Bronchial epithelial cell (primary cell): ENCODE results near the gene IPP. TPM values are rescaled to one million over a fixed set of nuclear protein-coding genes. Genes with fewer than 3 reads are reported as not detected.
"Not testable (repeated sequence)": the region's sequence is repeated elsewhere in the genome, so short reads cannot be mapped to it uniquely, and the experiment has no call there.

ENCODE experiments used
- DNase-seq: peaks from one replicate; pipeline ENCODE4 v3.0.0-alpha.2; 2010; ENCODE audit warnings: low read depth
- FAIRE-seq: peaks from 2 replicates; lab custom pipeline; 2011; peaks lifted over from hg19 to GRCh38; lab: Jason Lieb, UNC
- H3K27me3 ChIP-seq: 2 replicates; pipeline ENCODE4 v1.5.1; 2011; ENCODE audit warnings: low read length; ENCODE audit not compliant: control insufficient read depth, insufficient read depth
- H3K36me3 ChIP-seq: 2 replicates; pipeline ENCODE4 v1.5.1; 2011; ENCODE audit warnings: low read length; ENCODE audit not compliant: control insufficient read depth, insufficient read depth
- H3K4me3 ChIP-seq: 2 replicates; pipeline ENCODE4 v1.5.1; 2011; ENCODE audit warnings: mild to moderate bottlenecking, low read depth, low read length, control low read depth
- CTCF ChIP-seq: IDR thresholded peaks from 2 replicates; pipeline ENCODE4 v1.5.1; 2011; ENCODE audit warnings: mild to moderate bottlenecking, moderate library complexity, low read length, control low read depth, inconsistent platforms; ENCODE audit not compliant: insufficient read depth, severe bottlenecking
- total RNA-seq: library from RNA; depleted of rRNA; stranded (reverse); fragments of >200 nt; gene quantifications from 2 replicates; pipeline ENCODE4 v1.2.1, GENCODE V29; 2014

The IPP gene
- total RNA-seq, 1 donor from 2014 or later, result 9.7 TPM

- Histone ChIP-seq H3K4me3 (no peak overlapping the region), H3K27me3 (no peaks in the 10 kb centered on the region), H3K36me3 (peaks cover 4% of the 10 kb centered on the region)
- DNase-seq (no peak), FAIRE-seq (no peak)
- TF ChIP-seq CTCF, result no peak
These were observed 32.2 kb downstream of the IPP start for GRCh38 chr1:45718289-45718688.

- H3K4me3 ChIP-seq, FAIRE-seq, H3K27me3 ChIP-seq, DNase-seq, H3K36me3 ChIP-seq: not testable (repeated sequence)
These were observed 33.1 kb downstream of the IPP start for GRCh38 chr1:45717386-45717785.

- TF ChIP-seq CTCF, result no peak
- no peaks in the 10 kb centered on the region for H3K27me3 ChIP-seq
- DNase-seq (no peak), FAIRE-seq (no peak)
- H3K4me3 ChIP-seq, result no peak overlapping the region
- H3K36me3 ChIP-seq, result peaks cover 4% of the 10 kb centered on the region
These were observed 33.8 kb downstream of the IPP start for GRCh38 chr1:45716700-45717099.

- FAIRE-seq (no peak), DNase-seq (no peak)
- Histone ChIP-seq H3K4me3 (no peak overlapping the region), H3K36me3 (peaks cover 4% of the 10 kb centered on the region), H3K27me3 (no peaks in the 10 kb centered on the region)
- no peak for TF ChIP-seq CTCF
These were observed 36.7 kb downstream of the IPP start for GRCh38 chr1:45713711-45714110.

GRCh38 chr1:45704637-45705036, 45.8 kb downstream of the IPP start:
- no peak for TF ChIP-seq CTCF
- Histone ChIP-seq H3K4me3 (no peak overlapping the region), H3K27me3 (no peaks in the 10 kb centered on the region), H3K36me3 (no peaks in the 10 kb centered on the region)
- FAIRE-seq, result no peak
- no peak for DNase-seq

- DNase-seq (no peak), FAIRE-seq (no peak)
- Histone ChIP-seq H3K27me3 (no peaks in the 10 kb centered on the region), H3K4me3 (no peak overlapping the region), H3K36me3 (peaks cover 4% of the 10 kb centered on the region)
- no peak for TF ChIP-seq CTCF
These were observed 55.6 kb downstream of the IPP start for GRCh38 chr1:45694823-45695222.

- H3K36me3 ChIP-seq, H3K4me3 ChIP-seq, DNase-seq, FAIRE-seq, H3K27me3 ChIP-seq: not testable (repeated sequence)
These were observed 56.6 kb downstream of the IPP start for GRCh38 chr1:45693811-45694210.
